Posterior vena cava (tissue), 2 donors: ENCODE results near the gene ZNF804B. TPM values are rescaled to one million over a fixed set of nuclear protein-coding genes. Genes with fewer than 3 reads are reported as not detected.

Experiments
- DNase-seq: peaks from one replicate; pipeline ENCODE4 v3.0.0-alpha.2; 2020; ENCODE audit warnings: low spot score
- intact Hi-C, 2 donors: fragments of 100-400 bp; cut with DNase I; formaldehyde crosslinking; loops; one replicate each; pipeline versions ENCODE4 v1.14.1 to v1.14.2; 2022 to 2023
- total RNA-seq, 2 donors: library from RNA; stranded (reverse); fragmentation: NEBNext Ultra II Directional; extraction: Animal tissue kit (Norgen Biotek cat#: 25700); gene quantifications; one replicate each; pipeline ENCODE4 v1.2.1, GENCODE V29; 2021
- donor health status: DM: yes; HTN: yes; CAD: no.
- donor health status: DM: yes; HTN: yes; CAD: no.

ZNF804B gene
- total RNA-seq, 2 donors from 2014 or later, result not detected

- intact Hi-C loops, result no loop called here
- DNase-seq, result no peak
Observed at GRCh38 chr7:89339748-89340147, 580.2 kb downstream of the ZNF804B start.

DNA sequence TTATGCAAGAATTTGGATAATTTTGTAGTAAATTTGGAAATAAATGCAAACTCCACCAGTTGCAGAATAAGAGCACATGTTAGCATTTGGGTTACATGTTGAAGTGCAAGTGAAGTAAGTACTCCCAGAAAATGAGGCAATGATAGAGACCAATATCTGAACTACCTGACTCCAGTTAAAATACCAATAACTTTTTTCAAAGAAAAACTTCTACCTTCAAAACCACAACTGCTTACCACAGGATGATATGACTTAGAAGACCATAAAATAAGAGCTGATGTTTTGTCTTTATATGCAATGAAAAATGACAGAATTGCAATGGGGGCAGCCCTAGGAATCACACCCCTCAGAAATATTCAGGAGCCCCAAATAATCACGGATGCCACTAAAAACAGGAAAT lies 597.6 kb downstream of the ZNF804B start:
- intact Hi-C loops, result no loop called here
- no peak for DNase-seq

DNA sequence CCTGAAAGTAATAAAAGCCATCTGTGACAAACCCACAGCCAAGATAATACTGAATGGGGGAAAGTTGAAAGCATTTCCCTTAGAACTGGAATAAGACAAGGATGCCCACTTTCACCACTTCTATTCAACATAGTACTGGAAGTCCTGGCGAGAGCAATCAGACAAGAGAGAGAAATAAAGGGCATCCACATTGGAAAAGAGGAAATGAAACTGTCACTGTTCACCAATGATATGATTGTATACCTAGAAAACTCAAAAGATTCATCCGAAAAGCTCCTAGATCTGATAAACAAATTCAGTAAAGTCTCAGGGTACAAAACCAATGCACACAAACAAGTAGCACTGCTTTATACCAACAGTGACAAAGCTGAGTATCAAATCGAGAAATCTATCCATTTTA lies 617.7 kb downstream of the ZNF804B start:
- no peak for DNase-seq
- intact Hi-C loops, result no loop called here

- DNase-seq, result no peak
- intact Hi-C loops, result no loop called here
Observed at GRCh38 chr7:89385411-89385810, 625.9 kb downstream of the ZNF804B start.

Other genes starting within 250 kb of the ZNF804B start
- gene TEX47, start 36.0 kb downstream of the ZNF804B start, total RNA-seq, result not detected